Measurements from ENCODE around the gene FBXW2.

DNA sequence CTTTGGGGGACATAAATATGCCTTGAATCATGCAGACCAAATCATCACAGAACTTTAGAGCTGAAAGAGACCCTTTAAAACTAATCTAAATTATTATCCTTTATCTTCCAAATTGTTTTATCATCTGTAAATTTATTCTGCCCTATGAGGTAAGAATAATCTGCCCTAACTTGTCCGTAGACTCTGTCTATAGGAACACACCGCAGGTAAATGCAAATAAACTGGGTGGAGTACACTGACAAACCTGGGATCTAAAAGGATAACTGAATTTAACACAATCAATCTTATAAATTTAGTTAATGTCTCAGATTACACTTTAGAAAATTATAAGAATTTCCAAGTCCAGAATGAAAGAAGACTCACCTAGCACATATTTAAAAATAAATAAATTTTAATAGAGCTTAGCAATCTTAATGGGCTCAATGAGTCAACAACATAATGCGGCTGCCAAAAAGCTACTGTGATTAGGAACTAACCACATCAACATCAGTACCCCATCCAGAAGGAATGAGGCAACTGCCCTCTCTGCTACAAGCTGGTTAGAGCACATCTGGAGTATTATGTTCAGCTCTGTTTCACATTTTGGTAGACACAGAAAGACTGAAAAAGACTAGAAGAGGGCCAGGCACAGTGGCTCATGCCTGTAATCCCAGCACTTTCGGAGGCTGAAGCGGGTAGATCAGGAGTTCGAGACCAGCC is 84.5 kb downstream of the FBXW2 start:
- TF ChIP-seq EZH2 (IDR thresholded peaks at IDR 0.05; ENCODE audit: borderline replicate concordance, low read depth, low read length, severe bottlenecking) = no peak
- no peak for TF ChIP-seq POLR2A (IDR thresholded peaks at IDR 0.05; ENCODE audit: low read depth, low read length)
- TF ChIP-seq POLR2AphosphoS5 (IDR thresholded peaks at IDR 0.05; ENCODE audit: insufficient read depth, low read depth, low read length) = no peak
- TF ChIP-seq, protein P1, sequence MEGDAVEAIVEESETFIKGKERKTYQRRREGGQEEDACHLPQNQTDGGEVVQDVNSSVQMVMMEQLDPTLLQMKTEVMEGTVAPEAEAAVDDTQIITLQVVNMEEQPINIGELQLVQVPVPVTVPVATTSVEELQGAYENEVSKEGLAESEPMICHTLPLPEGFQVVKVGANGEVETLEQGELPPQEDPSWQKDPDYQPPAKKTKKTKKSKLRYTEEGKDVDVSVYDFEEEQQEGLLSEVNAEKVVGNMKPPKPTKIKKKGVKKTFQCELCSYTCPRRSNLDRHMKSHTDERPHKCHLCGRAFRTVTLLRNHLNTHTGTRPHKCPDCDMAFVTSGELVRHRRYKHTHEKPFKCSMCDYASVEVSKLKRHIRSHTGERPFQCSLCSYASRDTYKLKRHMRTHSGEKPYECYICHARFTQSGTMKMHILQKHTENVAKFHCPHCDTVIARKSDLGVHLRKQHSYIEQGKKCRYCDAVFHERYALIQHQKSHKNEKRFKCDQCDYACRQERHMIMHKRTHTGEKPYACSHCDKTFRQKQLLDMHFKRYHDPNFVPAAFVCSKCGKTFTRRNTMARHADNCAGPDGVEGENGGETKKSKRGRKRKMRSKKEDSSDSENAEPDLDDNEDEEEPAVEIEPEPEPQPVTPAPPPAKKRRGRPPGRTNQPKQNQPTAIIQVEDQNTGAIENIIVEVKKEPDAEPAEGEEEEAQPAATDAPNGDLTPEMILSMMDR (IDR thresholded peaks at IDR 0.05; ENCODE audit: extremely low read depth in 1 of 2, insufficient read depth in 1 of 2, low read depth in 1 of 2, low read length in 2 of 2) = no peak
- no peak for TF ChIP-seq MYC (IDR thresholded peaks at IDR 0.05; ENCODE audit: low read depth, low read length)
- no peak for TF ChIP-seq FOS (IDR thresholded peaks at IDR 0.05; ENCODE audit: borderline replicate concordance, insufficient read depth, low read length)
- TF ChIP-seq, protein P2, sequence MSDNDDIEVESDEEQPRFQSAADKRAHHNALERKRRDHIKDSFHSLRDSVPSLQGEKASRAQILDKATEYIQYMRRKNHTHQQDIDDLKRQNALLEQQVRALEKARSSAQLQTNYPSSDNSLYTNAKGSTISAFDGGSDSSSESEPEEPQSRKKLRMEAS (IDR thresholded peaks at IDR 0.05; ENCODE audit: insufficient read depth, insufficient read length) = no peak
- no peak for TF ChIP-seq JUN (IDR thresholded peaks at IDR 0.05; ENCODE audit: borderline replicate concordance, insufficient read depth, insufficient read length, low read depth)
- TF ChIP-seq GATA2 (IDR thresholded peaks at IDR 0.05; ENCODE audit: insufficient read depth, insufficient read length, low read depth, low read length) = no peak
